ENCODE measurements around the gene NELFB.

GRCh38 chr9:137311986-137312851 is 57.1 kb downstream of the NELFB start:
- no peak for TF ChIP-seq RFX5 (IDR thresholded peaks at IDR 0.05; ENCODE audit: low read depth, low read length)
- TF ChIP-seq NRF1 (conservative IDR thresholded peaks at IDR 0.05 in 1 of 2, IDR thresholded peaks at IDR 0.05 in 1 of 2) = no peak
- no peak for TF ChIP-seq CTCF (IDR thresholded peaks at IDR 0.05 in 2 of 3, conservative IDR thresholded peaks at IDR 0.05 in 1 of 3; ENCODE audit: insufficient read depth in 2 of 3, low read depth in 1 of 3, low read length in 3 of 3)
- no peak for TF ChIP-seq PBX2 (CRISPR knock-in tag; IDR thresholded peaks at IDR 0.05; ENCODE audit: low read depth)
- TF ChIP-seq PBX2 (tag; conservative IDR thresholded peaks at IDR 0.05; ENCODE audit: low read depth) = no peak
- TF ChIP-seq RNF219 (CRISPR knock-in tag; IDR thresholded peaks at IDR 0.05) = no peak
- TF ChIP-seq IRF9 (tag; IDR thresholded peaks at IDR 0.05) = no peak
- TF ChIP-seq PHF8 (IDR thresholded peaks at IDR 0.05; ENCODE audit: borderline replicate concordance, low read length) = no peak
- no peak for TF ChIP-seq ERF (CRISPR knock-in tag; IDR thresholded peaks at IDR 0.05)
- no peak for TF ChIP-seq TAF1 (IDR thresholded peaks at IDR 0.05; ENCODE audit: control insufficient read depth, extremely low read depth, insufficient read depth, low read length, severe bottlenecking)
- no peak for TF ChIP-seq SMC3 (conservative IDR thresholded peaks at IDR 0.05; ENCODE audit: insufficient read depth, low read depth, low read length)
- TF ChIP-seq MAFK (IDR thresholded peaks at IDR 0.05; ENCODE audit: low read length) = no peak
- no peak for TF ChIP-seq POLR2A (conservative IDR thresholded peaks at IDR 0.05)
- no peak for TF ChIP-seq ZFP30 (CRISPR knock-in tag; IDR thresholded peaks at IDR 0.05; ENCODE audit: borderline replicate concordance)
- TF ChIP-seq NBN (IDR thresholded peaks at IDR 0.05; ENCODE audit: low read depth) = no peak
